Retinal pigment epithelial cell (primary cell): ENCODE results near the gene FBN2.

Experiments
- DNase-seq: peaks from one replicate; pipeline ENCODE4 v3.0.0-alpha.2; 2010; ENCODE audit warnings: low read depth
- H3K4me3 ChIP-seq: 2 replicates; pipeline ENCODE4 v1.5.1; 2011; ENCODE audit warnings: mild to moderate bottlenecking, low read length, control low read depth, moderate library complexity
- TF ChIP-seq, protein P1 (sequence below): conservative IDR thresholded peaks from 2 replicates; pipeline ENCODE4 v1.5.1; 2011; ENCODE audit warnings: low read depth, low read length, control low read depth, inconsistent platforms

FBN2 gene

DNA sequence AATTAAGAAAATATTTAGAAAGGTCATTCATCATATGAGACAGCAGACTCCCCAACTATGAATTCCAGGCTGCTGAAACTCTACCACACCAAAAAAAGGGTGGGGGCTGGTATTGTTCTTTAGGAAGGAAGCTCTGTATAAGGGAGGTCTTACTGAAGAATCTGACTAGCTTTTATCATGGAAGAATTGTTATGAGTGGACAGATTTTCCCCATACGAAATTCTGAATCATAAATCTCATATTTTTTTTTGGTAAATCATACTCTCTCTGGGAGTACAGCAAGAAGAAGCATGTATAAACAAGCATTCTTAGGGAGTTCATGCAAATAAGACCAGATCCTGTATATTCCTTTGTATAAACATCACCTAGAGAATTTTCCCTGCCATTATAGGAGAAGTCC is 234.5 kb downstream of the FBN2 start:
- no peak for DNase-seq
- TF ChIP-seq, protein P1, sequence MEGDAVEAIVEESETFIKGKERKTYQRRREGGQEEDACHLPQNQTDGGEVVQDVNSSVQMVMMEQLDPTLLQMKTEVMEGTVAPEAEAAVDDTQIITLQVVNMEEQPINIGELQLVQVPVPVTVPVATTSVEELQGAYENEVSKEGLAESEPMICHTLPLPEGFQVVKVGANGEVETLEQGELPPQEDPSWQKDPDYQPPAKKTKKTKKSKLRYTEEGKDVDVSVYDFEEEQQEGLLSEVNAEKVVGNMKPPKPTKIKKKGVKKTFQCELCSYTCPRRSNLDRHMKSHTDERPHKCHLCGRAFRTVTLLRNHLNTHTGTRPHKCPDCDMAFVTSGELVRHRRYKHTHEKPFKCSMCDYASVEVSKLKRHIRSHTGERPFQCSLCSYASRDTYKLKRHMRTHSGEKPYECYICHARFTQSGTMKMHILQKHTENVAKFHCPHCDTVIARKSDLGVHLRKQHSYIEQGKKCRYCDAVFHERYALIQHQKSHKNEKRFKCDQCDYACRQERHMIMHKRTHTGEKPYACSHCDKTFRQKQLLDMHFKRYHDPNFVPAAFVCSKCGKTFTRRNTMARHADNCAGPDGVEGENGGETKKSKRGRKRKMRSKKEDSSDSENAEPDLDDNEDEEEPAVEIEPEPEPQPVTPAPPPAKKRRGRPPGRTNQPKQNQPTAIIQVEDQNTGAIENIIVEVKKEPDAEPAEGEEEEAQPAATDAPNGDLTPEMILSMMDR, result no peak
- no peak overlapping the region for H3K4me3 ChIP-seq

DNA sequence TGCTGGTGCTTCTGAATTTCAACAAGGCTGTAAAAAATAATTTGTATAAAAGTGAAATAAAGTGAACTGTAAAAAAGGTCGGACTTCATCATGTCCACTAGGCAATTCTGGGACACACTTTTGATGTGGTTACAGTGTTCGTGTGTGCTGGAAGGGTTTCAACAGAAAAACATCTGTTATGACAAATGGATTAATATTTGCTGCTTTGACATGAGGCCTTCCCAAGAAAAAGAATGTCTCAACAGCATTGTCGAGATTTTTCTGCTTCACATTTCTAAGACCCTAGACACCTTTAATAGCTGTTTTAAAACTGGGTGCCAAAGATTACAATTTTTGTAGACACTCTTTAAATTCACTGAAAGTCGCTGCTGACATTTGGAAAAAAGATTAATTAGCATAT is 237.9 kb downstream of the FBN2 start:
- no peak overlapping the region for H3K4me3 ChIP-seq
- no peak for DNase-seq
- TF ChIP-seq, protein P1, result no peak

DNA sequence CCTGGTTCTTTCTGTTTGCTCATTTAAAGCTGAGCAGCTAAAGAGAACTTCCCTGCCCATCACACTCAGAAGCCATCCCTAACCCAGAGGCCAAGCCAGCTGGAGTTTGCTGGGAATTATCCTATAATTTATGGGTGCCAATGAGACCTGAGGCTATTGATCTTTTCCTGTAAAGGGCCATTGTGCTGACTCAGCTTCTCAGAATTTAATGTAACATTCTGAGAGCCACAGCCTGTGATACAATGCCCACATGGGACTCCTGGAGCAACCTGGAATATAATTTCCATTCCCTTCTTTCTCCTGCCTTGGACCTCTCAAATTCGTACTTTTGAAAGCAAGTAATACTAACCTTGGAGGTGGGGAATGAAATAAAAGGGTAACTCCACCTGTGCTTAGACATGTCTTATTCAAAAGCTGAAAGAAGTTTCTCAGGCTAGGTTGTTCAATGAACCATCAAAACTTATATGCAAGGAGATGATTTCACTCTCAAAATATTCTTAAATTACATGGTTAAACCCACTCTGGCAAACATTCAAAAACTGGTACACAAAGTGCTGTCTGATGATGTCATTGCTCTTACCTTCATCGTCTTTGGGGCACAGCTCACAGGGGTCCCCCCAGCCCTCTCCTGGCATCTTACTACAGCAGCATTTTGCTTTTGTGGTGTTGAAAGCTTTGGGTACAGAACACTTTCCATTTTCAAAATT is 247.7 kb downstream of the FBN2 start:
- TF ChIP-seq, protein P1, result no peak
- peak; percentile 36 for DNase-seq
- no peak overlapping the region for H3K4me3 ChIP-seq

DNA sequence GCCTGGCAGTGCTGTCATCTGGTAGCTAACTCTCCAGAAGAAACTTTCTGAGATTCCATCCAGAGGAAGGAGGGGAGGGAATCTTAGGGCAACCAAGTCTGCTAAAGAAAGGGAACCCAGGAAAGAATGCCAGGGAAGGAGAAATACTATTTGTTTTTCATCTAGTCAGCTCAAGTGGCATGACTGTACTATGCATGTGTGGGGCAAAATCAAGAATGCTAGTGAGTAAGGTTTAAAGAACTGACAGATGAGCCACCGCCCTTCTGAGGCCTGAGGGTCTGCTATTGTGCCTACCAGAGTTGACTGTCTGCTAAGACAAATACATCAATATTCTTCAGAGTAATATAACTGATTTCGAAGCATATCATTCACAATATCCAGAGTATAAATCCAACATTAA is 250.3 kb downstream of the FBN2 start:
- no peak overlapping the region for H3K4me3 ChIP-seq
- TF ChIP-seq, protein P1, result no peak
- DNase-seq, result no peak

DNA sequence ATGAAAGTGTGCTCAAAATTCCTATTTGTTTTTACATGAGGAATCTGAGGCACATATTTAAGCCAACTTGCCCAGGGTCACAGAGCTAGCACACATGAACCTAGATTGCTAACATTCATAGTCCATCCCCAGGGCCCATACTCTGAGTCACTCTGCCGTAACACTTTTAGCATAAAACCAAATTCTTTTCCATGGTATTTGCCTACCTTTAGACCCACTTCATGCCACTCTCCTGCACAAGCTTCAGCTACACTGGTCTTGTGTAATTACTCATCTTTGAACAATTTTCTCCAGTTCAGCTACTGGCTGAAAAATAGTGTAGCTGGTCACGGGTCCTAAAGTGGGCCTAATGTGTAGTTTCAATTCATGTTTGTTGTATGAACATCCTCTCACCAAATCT is 253.8 kb downstream of the FBN2 start:
- H3K4me3 ChIP-seq, result no peak overlapping the region
- TF ChIP-seq, protein P1, result no peak
- no peak for DNase-seq

DNA sequence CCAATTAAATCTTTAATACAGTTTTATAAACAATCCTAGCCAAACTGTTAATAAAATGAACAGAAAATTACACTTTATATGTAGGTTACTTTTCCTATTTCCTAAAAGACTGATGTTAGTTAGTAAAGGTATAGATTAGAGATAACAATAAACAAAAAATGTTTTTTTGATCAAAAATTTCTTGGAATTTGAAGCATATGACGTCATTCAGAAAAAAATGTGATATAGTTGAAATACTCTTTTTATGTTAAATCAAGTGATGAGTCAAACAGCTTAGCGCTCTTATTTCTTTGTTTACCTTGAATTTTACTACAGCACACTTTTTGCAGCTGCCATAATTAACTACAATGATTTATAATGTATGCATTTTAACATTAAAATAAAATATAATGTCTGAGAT is 258.7 kb downstream of the FBN2 start:
- no peak overlapping the region for H3K4me3 ChIP-seq
- DNase-seq, result no peak
- TF ChIP-seq, protein P1, result no peak

DNA sequence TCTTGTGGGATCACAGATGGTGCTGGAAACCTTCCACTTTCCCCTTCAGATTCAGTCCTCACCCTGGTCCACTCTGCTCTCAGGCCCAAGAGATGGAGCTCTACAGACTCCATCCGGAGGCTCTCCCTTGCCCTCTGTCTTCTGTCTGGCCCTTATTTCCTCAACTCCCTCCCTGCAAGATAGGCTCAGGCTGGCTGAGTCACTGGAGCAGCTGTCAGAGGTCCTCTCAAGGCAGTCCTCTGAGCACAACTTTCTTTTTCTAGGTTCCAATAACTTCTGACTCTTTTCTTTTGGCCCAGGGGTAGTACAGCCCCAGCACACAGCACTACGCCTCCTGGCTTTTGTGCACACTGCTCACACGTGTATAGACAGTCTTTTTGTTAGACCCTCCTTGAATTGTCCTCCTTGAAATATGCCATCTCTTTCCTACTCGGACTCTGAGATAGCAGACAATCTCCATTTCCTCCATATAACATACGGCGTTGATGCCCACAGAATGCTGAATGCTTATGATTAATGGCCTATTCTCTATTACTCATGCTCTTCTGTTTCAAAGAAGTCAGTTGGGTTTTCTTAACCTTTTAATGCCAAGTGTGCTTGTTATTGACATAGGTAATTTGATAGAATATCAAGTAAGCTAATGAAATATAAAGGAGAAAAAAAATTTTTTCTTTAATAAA is 261.4 kb downstream of the FBN2 start:
- TF ChIP-seq, protein P1, result no peak
- H3K4me3 ChIP-seq, result no peak overlapping the region
- DNase-seq, result no peak
